Measurements from ENCODE around the gene PIH1D2. TPM values are rescaled to one million over a fixed set of nuclear protein-coding genes. Genes with fewer than 3 reads are reported as not detected.

PIH1D2 gene
- total RNA-seq = 3.6 and 4.5 TPM in 2 replicates
- long read RNA-seq, partial matches to known transcripts = 0 of 5 reads
- long read RNA-seq, other reads (novel, unspliced or antisense) = 3 of 5 reads

- Mint-ChIP-seq H3K4me1 (peaks cover 29% of the 10 kb centered on the region), H3K9me3 (no peaks in the 10 kb centered on the region), H3K27ac (ENCODE audit: unreplicated experiment) (peak within 1 kb of the TSS; percentile 100), H3K4me3 (peak within 1 kb of the TSS; percentile 89), H3K36me3 (ENCODE audit: low read depth) (peaks cover 8% of the 10 kb centered on the region), H3K27me3 (ENCODE audit: low read depth) (no peaks in the 10 kb centered on the region)
- TF ChIP-seq CTCF (conservative IDR thresholded peaks at IDR 0.05) = peak; percentile 13
- DNase-seq (ENCODE audit: low read depth, low spot score) = peak; percentile 70
These were observed at the start of gene PIH1D2, which contains the start of gene NKAPD1 for GRCh38 chr11:112073941-112074811. TSS of gene PIH1D2 (minus strand) at chr11:112074017. CDS start at chr11:112073174, 843 bp downstream. TSS of gene NKAPD1 (plus strand) at chr11:112074299. CDS start at chr11:112075575, 1,276 bp downstream.

- no peaks in the 10 kb centered on the region for H3K9me3 Mint-ChIP-seq
- TF ChIP-seq CTCF (conservative IDR thresholded peaks at IDR 0.05) = no peak
- H3K27me3 Mint-ChIP-seq (ENCODE audit: low read depth) = no peaks in the 10 kb centered on the region
- no peaks in the 10 kb centered on the region for H3K36me3 Mint-ChIP-seq (ENCODE audit: low read depth)
- no peak overlapping the region for H3K27ac Mint-ChIP-seq (ENCODE audit: unreplicated experiment)
- no peak overlapping the region for H3K4me3 Mint-ChIP-seq
- DNase-seq (ENCODE audit: low read depth, low spot score) = no peak
- no peaks in the 10 kb centered on the region for H3K4me1 Mint-ChIP-seq
These were observed 49.3 kb upstream of the PIH1D2 start for GRCh38 chr11:112123129-112123528.

- Mint-ChIP-seq H3K27me3 (ENCODE audit: low read depth) (no peaks in the 10 kb centered on the region), H3K4me1 (no peaks in the 10 kb centered on the region), H3K27ac (ENCODE audit: unreplicated experiment) (no peak overlapping the region), H3K36me3 (ENCODE audit: low read depth) (no peaks in the 10 kb centered on the region), H3K9me3 (no peaks in the 10 kb centered on the region), H3K4me3 (no peak overlapping the region)
- no peak for DNase-seq (ENCODE audit: low read depth, low spot score)
- TF ChIP-seq CTCF (conservative IDR thresholded peaks at IDR 0.05) = no peak
These were observed 48.3 kb upstream of the PIH1D2 start for GRCh38 chr11:112121981-112122615.

- TF ChIP-seq CTCF (conservative IDR thresholded peaks at IDR 0.05) = no peak
- Mint-ChIP-seq H3K9me3 (no peaks in the 10 kb centered on the region), H3K4me1 (no peaks in the 10 kb centered on the region), H3K36me3 (ENCODE audit: low read depth) (no peaks in the 10 kb centered on the region), H3K27me3 (ENCODE audit: low read depth) (no peaks in the 10 kb centered on the region), H3K27ac (ENCODE audit: unreplicated experiment) (no peak overlapping the region), H3K4me3 (no peak overlapping the region)
- DNase-seq (ENCODE audit: low read depth, low spot score) = no peak
These were observed 44.4 kb upstream of the PIH1D2 start for GRCh38 chr11:112118176-112118575.

DNA sequence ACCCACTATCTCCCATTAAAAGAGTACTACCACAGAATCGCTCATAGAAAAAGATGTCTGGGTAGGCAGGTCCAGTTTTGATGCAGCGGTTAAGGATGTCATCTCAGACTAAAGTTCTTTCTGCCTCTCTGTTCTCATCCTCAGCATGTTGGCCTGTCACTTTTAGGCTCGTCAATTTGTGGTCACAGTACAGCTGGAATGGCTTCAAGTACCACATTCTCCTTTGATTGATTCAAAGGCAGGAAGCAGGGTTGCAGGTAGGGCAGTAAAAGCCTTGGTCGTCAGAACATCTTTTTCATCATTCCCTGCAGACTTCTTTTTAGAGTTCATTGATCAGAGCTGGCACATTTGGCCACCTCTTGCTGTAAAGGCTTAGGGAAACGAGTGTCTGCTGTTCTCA lies 41.6 kb upstream of the PIH1D2 start:
- TF ChIP-seq CTCF (conservative IDR thresholded peaks at IDR 0.05) = no peak
- no peak overlapping the region for H3K4me3 Mint-ChIP-seq
- peaks cover 3% of the 10 kb centered on the region for H3K9me3 Mint-ChIP-seq
- no peak for DNase-seq (ENCODE audit: low read depth, low spot score)
- peaks cover 2% of the 10 kb centered on the region for H3K36me3 Mint-ChIP-seq (ENCODE audit: low read depth)
- no peaks in the 10 kb centered on the region for H3K27me3 Mint-ChIP-seq (ENCODE audit: low read depth)
- no peaks in the 10 kb centered on the region for H3K4me1 Mint-ChIP-seq
- no peak overlapping the region for H3K27ac Mint-ChIP-seq (ENCODE audit: unreplicated experiment)

Data from neural crest cell (in vitro differentiated cells).